Osteocyte (in vitro differentiated cells): ENCODE measurements around the gene ACSBG1. TPM values are rescaled to one million over a fixed set of nuclear protein-coding genes. Genes with fewer than 3 reads are reported as not detected.
A peak's percentile ranks its signal among the peaks of the same experiment; 100 is the strongest.

Experiments used
- DNase-seq: peaks from one replicate; pipeline ENCODE4 v3.0.0; 2021; ENCODE audit warnings: mixed read lengths; ENCODE audit not compliant: unreplicated experiment; ENCODE audit errors: extremely low spot score
- H3K27ac Mint-ChIP-seq: one replicate; pipeline ENCODE4 v1.8.0; 2021; ENCODE audit warnings: mild to moderate bottlenecking, mixed read lengths; ENCODE audit not compliant: unreplicated experiment
- H3K27me3 Mint-ChIP-seq: one replicate; pipeline ENCODE4 v1.8.0; 2021; ENCODE audit warnings: mixed read lengths; ENCODE audit not compliant: unreplicated experiment
- H3K36me3 Mint-ChIP-seq: one replicate; pipeline ENCODE4 v1.8.0; 2021; ENCODE audit warnings: mixed read lengths; ENCODE audit not compliant: unreplicated experiment
- H3K4me1 Mint-ChIP-seq: one replicate; pipeline ENCODE4 v1.8.0; 2021; ENCODE audit warnings: mixed read lengths; ENCODE audit not compliant: unreplicated experiment
- H3K4me3 Mint-ChIP-seq: one replicate; pipeline ENCODE4 v1.8.0; 2021; ENCODE audit warnings: mild to moderate bottlenecking, moderate library complexity, mixed read lengths; ENCODE audit not compliant: unreplicated experiment
- H3K9me3 Mint-ChIP-seq: one replicate; pipeline ENCODE4 v1.8.0; 2021; ENCODE audit warnings: mixed read lengths; ENCODE audit not compliant: unreplicated experiment
- total RNA-seq: library from RNA; stranded (reverse); gene quantifications from 2 replicates; pipeline ENCODE4 v1.2.1, GENCODE V29; 2021
- TF ChIP-seq, protein P1 (sequence below): fragments of 200-600 bp; sonication (generic); IDR thresholded peaks from 2 replicates; pipeline ENCODE4 v1.5.0; 2021; ENCODE audit warnings: antibody characterized with exemption, mild to moderate bottlenecking, moderate library complexity

ACSBG1 gene
- total RNA-seq, 1 donor from 2014 or later = not detected

GRCh38 chr15:78129751-78130287 lies 104.5 kb downstream of the ACSBG1 start:
- no peaks in the 10 kb centered on the region for H3K27me3 Mint-ChIP-seq
- peaks cover 13% of the 10 kb centered on the region for H3K4me1 Mint-ChIP-seq
- peak overlapping the region; percentile 79 for H3K27ac Mint-ChIP-seq
- H3K4me3 Mint-ChIP-seq = peak overlapping the region; percentile 71
- TF ChIP-seq, protein P1, sequence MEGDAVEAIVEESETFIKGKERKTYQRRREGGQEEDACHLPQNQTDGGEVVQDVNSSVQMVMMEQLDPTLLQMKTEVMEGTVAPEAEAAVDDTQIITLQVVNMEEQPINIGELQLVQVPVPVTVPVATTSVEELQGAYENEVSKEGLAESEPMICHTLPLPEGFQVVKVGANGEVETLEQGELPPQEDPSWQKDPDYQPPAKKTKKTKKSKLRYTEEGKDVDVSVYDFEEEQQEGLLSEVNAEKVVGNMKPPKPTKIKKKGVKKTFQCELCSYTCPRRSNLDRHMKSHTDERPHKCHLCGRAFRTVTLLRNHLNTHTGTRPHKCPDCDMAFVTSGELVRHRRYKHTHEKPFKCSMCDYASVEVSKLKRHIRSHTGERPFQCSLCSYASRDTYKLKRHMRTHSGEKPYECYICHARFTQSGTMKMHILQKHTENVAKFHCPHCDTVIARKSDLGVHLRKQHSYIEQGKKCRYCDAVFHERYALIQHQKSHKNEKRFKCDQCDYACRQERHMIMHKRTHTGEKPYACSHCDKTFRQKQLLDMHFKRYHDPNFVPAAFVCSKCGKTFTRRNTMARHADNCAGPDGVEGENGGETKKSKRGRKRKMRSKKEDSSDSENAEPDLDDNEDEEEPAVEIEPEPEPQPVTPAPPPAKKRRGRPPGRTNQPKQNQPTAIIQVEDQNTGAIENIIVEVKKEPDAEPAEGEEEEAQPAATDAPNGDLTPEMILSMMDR = no peak
- no peak for DNase-seq
- no peaks in the 10 kb centered on the region for H3K9me3 Mint-ChIP-seq
- H3K36me3 Mint-ChIP-seq = no peaks in the 10 kb centered on the region

DNA sequence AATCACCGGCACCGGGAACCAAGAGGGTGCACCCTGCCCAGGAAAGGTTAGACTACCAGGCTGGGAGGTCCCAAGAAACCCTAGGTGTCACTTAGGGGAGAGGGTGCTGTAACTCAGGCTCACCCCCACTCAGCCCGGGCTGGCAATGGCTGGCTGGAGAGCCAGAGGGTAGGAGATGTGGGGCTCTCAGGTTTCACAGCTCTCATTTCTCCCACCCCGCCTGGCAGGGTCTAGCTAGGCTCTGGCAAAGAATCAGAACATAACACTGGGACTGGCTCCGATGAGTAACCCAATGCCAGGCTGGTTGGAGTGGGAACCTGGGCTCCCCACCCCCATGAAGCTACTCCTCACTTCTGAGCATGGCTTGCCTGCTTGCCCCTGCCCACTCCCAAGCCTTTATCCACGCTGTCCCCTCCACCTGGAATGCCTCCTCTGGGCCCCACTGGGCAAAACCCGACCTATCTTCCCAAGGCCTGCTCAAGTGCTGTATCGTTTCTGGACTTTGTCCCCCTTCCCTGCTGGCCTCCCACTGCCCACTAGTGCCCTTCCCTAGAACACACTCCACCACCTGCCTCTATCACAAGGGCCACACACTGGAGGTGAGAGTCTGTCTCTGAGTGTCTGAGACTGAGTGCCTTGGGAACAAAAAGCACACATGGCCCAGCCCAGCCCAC lies 105.2 kb downstream of the ACSBG1 start:
- no peak for DNase-seq
- H3K36me3 Mint-ChIP-seq = no peaks in the 10 kb centered on the region
- no peaks in the 10 kb centered on the region for H3K27me3 Mint-ChIP-seq
- H3K4me1 Mint-ChIP-seq = peaks cover 13% of the 10 kb centered on the region
- H3K4me3 Mint-ChIP-seq = no peak overlapping the region
- H3K9me3 Mint-ChIP-seq = no peaks in the 10 kb centered on the region
- TF ChIP-seq, protein P1 = no peak
- peak overlapping the region; percentile 43 for H3K27ac Mint-ChIP-seq

DNA sequence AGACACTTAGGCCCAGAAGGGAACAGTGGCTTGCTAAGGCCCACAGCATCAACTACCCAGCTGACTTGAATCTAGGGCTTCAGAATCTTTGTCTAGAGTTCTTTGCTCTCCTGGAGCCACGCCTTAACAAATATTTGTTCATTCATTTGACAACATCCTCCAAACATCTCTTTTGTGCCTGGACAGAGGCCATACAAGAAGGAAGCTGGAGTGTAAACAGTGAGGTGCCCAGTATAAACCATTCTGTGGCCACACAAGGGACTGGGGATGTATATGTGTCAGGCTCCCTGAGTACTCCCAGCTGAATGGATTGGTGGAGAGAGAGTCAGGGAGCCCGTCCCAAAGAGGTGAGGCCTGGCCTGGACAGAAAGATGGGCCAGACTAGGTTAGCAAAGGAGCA lies 106.5 kb downstream of the ACSBG1 start:
- H3K9me3 Mint-ChIP-seq = no peaks in the 10 kb centered on the region
- H3K27ac Mint-ChIP-seq = no peak overlapping the region
- H3K4me1 Mint-ChIP-seq = peaks cover 13% of the 10 kb centered on the region
- DNase-seq = no peak
- H3K36me3 Mint-ChIP-seq = no peaks in the 10 kb centered on the region
- H3K4me3 Mint-ChIP-seq = no peak overlapping the region
- no peaks in the 10 kb centered on the region for H3K27me3 Mint-ChIP-seq
- TF ChIP-seq, protein P1 = no peak

DNA sequence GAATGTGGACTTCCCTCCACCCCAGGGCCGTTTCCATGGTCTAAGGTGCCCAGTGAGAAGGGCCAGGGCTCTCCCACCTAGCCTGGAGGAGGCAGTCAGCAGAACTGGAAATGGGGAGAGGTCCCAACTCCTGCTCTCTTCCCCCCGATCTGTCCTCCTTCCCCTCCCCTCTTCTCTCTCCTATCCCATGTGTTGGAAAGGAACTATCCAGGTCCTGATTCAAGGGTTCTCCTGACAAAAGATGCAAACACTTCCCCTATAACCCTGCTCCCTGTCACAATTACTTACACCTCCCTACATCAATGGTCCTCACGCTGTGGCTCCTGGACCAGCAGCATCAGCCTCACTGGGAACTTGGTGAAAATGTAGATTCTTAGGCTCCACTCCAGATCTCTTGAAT lies 109.1 kb downstream of the ACSBG1 start:
- H3K4me3 Mint-ChIP-seq = no peak overlapping the region
- H3K36me3 Mint-ChIP-seq = no peaks in the 10 kb centered on the region
- peaks cover 2% of the 10 kb centered on the region for H3K4me1 Mint-ChIP-seq
- TF ChIP-seq, protein P1 = no peak
- no peaks in the 10 kb centered on the region for H3K9me3 Mint-ChIP-seq
- no peaks in the 10 kb centered on the region for H3K27me3 Mint-ChIP-seq
- DNase-seq = no peak
- no peak overlapping the region for H3K27ac Mint-ChIP-seq

DNA sequence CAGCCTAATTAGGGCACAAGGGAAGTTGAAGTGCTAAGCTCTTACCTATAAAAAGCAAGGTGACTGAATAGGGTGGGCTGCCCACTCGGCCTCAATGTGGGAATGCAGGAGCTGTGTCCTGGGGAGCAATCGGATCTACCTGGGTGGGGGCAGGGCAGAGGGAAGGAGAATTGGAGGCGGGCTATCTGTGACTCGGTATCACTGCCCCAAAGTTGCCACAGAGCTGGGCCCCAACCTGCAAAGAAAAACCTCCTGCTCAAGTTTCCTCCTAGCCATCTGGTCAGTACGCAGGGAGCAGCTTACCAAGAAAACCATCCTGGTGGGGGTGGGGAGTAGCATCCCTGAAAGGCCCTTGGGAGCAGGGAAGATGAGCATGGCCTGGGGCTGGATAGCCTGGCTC lies 113.8 kb downstream of the ACSBG1 start:
- no peak for DNase-seq
- no peaks in the 10 kb centered on the region for H3K36me3 Mint-ChIP-seq
- H3K4me1 Mint-ChIP-seq = no peaks in the 10 kb centered on the region
- TF ChIP-seq, protein P1 = no peak
- no peaks in the 10 kb centered on the region for H3K27me3 Mint-ChIP-seq
- no peak overlapping the region for H3K27ac Mint-ChIP-seq
- H3K4me3 Mint-ChIP-seq = no peak overlapping the region
- no peaks in the 10 kb centered on the region for H3K9me3 Mint-ChIP-seq

Other genes starting within 250 kb of the ACSBG1 start
- gene TBC1D2B, start 156.9 kb downstream of the ACSBG1 start, total RNA-seq = 65.5 and 69.3 TPM in 2 replicates
- gene SH2D7, start 142.0 kb downstream of the ACSBG1 start, total RNA-seq = not detected in 2 replicates
- 7.6 and 9.6 TPM in 2 replicates for gene CIB2, start 103.1 kb downstream of the ACSBG1 start, total RNA-seq
- 46.7 and 47.4 TPM in 2 replicates for gene IDH3A, start 85.2 kb downstream of the ACSBG1 start, total RNA-seq
- not detected in 2 replicates for gene DNAJA4, start 30.0 kb upstream of the ACSBG1 start, total RNA-seq
- 40.3 and 46.5 TPM in 2 replicates for gene SKIC8, start 65.0 kb upstream of the ACSBG1 start, total RNA-seq
- 3.6 and 5.2 TPM in 2 replicates for gene CRABP1, start 105.8 kb upstream of the ACSBG1 start, total RNA-seq
- gene IREB2, start 203.7 kb upstream of the ACSBG1 start, total RNA-seq = 55.9 and 62.3 TPM in 2 replicates